Measurements from ENCODE around the gene MAPK10.

DNA sequence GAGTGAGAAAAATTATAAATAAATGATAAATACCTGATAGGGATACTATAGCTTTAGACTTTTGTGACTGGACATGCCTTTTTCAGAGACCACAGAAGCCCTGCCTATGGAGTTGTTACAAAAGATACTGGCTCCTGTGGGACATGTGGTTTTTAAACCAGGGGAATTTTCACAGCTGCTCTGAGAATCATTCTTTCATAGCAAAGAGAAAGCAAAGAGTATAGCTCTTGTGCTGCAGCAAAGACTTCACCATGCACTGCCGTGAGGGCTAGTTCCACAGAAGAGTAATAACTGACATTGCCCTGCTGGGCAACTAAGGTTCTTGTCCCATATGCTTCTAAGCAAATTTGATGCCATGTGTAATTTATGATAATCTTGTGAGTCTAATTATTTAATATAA lies 98.2 kb downstream of the MAPK10 start:
- TF ChIP-seq, protein P1, sequence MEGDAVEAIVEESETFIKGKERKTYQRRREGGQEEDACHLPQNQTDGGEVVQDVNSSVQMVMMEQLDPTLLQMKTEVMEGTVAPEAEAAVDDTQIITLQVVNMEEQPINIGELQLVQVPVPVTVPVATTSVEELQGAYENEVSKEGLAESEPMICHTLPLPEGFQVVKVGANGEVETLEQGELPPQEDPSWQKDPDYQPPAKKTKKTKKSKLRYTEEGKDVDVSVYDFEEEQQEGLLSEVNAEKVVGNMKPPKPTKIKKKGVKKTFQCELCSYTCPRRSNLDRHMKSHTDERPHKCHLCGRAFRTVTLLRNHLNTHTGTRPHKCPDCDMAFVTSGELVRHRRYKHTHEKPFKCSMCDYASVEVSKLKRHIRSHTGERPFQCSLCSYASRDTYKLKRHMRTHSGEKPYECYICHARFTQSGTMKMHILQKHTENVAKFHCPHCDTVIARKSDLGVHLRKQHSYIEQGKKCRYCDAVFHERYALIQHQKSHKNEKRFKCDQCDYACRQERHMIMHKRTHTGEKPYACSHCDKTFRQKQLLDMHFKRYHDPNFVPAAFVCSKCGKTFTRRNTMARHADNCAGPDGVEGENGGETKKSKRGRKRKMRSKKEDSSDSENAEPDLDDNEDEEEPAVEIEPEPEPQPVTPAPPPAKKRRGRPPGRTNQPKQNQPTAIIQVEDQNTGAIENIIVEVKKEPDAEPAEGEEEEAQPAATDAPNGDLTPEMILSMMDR (conservative IDR thresholded peaks at IDR 0.05; ENCODE audit: low read depth in 2 of 2), result no peak
- TF ChIP-seq, protein P2, sequence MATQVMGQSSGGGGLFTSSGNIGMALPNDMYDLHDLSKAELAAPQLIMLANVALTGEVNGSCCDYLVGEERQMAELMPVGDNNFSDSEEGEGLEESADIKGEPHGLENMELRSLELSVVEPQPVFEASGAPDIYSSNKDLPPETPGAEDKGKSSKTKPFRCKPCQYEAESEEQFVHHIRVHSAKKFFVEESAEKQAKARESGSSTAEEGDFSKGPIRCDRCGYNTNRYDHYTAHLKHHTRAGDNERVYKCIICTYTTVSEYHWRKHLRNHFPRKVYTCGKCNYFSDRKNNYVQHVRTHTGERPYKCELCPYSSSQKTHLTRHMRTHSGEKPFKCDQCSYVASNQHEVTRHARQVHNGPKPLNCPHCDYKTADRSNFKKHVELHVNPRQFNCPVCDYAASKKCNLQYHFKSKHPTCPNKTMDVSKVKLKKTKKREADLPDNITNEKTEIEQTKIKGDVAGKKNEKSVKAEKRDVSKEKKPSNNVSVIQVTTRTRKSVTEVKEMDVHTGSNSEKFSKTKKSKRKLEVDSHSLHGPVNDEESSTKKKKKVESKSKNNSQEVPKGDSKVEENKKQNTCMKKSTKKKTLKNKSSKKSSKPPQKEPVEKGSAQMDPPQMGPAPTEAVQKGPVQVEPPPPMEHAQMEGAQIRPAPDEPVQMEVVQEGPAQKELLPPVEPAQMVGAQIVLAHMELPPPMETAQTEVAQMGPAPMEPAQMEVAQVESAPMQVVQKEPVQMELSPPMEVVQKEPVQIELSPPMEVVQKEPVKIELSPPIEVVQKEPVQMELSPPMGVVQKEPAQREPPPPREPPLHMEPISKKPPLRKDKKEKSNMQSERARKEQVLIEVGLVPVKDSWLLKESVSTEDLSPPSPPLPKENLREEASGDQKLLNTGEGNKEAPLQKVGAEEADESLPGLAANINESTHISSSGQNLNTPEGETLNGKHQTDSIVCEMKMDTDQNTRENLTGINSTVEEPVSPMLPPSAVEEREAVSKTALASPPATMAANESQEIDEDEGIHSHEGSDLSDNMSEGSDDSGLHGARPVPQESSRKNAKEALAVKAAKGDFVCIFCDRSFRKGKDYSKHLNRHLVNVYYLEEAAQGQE (IDR thresholded peaks at IDR 0.05; ENCODE audit: unreplicated experiment), result no peak
- no peak for TF ChIP-seq EZH2phosphoT487 (IDR thresholded peaks at IDR 0.05; ENCODE audit: unreplicated experiment)
- no peak for TF ChIP-seq JUNB (IDR thresholded peaks at IDR 0.05; ENCODE audit: unreplicated experiment)
- no peak for TF ChIP-seq EZH2 (IDR thresholded peaks at IDR 0.05; ENCODE audit: low read depth, unreplicated experiment)
- TF ChIP-seq, protein P3, sequence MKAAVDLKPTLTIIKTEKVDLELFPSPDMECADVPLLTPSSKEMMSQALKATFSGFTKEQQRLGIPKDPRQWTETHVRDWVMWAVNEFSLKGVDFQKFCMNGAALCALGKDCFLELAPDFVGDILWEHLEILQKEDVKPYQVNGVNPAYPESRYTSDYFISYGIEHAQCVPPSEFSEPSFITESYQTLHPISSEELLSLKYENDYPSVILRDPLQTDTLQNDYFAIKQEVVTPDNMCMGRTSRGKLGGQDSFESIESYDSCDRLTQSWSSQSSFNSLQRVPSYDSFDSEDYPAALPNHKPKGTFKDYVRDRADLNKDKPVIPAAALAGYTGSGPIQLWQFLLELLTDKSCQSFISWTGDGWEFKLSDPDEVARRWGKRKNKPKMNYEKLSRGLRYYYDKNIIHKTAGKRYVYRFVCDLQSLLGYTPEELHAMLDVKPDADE (IDR thresholded peaks at IDR 0.05), result no peak

All from GM23338 (cell line).